ENCODE measurements around the gene NUP214.
"Not testable (repeated sequence)": the region's sequence is repeated elsewhere in the genome, so short reads cannot be mapped to it uniquely, and the experiment has no call there.

The NUP214 gene

GRCh38 chr9:131160416-131161112 lies 35.2 kb downstream of the NUP214 start:
- no peak for DNase-seq (ENCODE audit: low read depth, low spot score)

GRCh38 chr9:131161585-131161984 lies 36.2 kb downstream of the NUP214 start:
- no peak for DNase-seq (ENCODE audit: low read depth, low spot score)

GRCh38 chr9:131162886-131163285 lies 37.5 kb downstream of the NUP214 start:
- no peak for DNase-seq (ENCODE audit: low read depth, low spot score)

- DNase-seq (ENCODE audit: low read depth, low spot score) = no peak
Observed at GRCh38 chr9:131165523-131165922, 40.1 kb downstream of the NUP214 start.

GRCh38 chr9:131167146-131167692 lies 41.8 kb downstream of the NUP214 start:
- DNase-seq (ENCODE audit: low read depth, low spot score) = no peak

GRCh38 chr9:131167936-131168335 lies 42.5 kb downstream of the NUP214 start:
- no peak for DNase-seq (ENCODE audit: low read depth, low spot score)

GRCh38 chr9:131169563-131170240 lies 44.3 kb downstream of the NUP214 start:
- no peak for DNase-seq (ENCODE audit: low read depth, low spot score)

- no peak for DNase-seq (ENCODE audit: low read depth, low spot score)
Observed at GRCh38 chr9:131173995-131174394, 48.6 kb downstream of the NUP214 start.

- no peak for DNase-seq (ENCODE audit: low read depth, low spot score)
Observed at GRCh38 chr9:131174681-131175239, 49.4 kb downstream of the NUP214 start.

- no peak for DNase-seq (ENCODE audit: low read depth, low spot score)
Observed at GRCh38 chr9:131177898-131178297, 52.5 kb downstream of the NUP214 start.

GRCh38 chr9:131178382-131178781 lies 53.0 kb downstream of the NUP214 start:
- peak; percentile 42 for DNase-seq (ENCODE audit: low read depth, low spot score)

GRCh38 chr9:131178926-131179325 lies 53.5 kb downstream of the NUP214 start:
- no peak for DNase-seq (ENCODE audit: low read depth, low spot score)

GRCh38 chr9:131179561-131180219 lies 54.3 kb downstream of the NUP214 start:
- DNase-seq (ENCODE audit: low read depth, low spot score) = no peak

- no peak for DNase-seq (ENCODE audit: low read depth, low spot score)
Observed at GRCh38 chr9:131180454-131180853, 55.1 kb downstream of the NUP214 start.

- DNase-seq (ENCODE audit: low read depth, low spot score) = no peak
Observed at GRCh38 chr9:131181091-131181681, 55.8 kb downstream of the NUP214 start.

- DNase-seq (ENCODE audit: low read depth, low spot score) = no peak
Observed at GRCh38 chr9:131185924-131186323, 60.5 kb downstream of the NUP214 start.

- no peak for DNase-seq (ENCODE audit: low read depth, low spot score)
Observed at GRCh38 chr9:131186622-131187021, 61.2 kb downstream of the NUP214 start.

GRCh38 chr9:131187957-131188356 lies 62.6 kb downstream of the NUP214 start:
- DNase-seq (ENCODE audit: low read depth, low spot score) = no peak

- DNase-seq (ENCODE audit: low read depth, low spot score) = no peak
Observed at GRCh38 chr9:131188976-131189375, 63.6 kb downstream of the NUP214 start.

- no peak for DNase-seq (ENCODE audit: low read depth, low spot score)
Observed at GRCh38 chr9:131190191-131190590, 64.8 kb downstream of the NUP214 start.

GRCh38 chr9:131191032-131191431 lies 65.6 kb downstream of the NUP214 start:
- DNase-seq (ENCODE audit: low read depth, low spot score) = not testable (repeated sequence)

- no peak for DNase-seq (ENCODE audit: low read depth, low spot score)
Observed at GRCh38 chr9:131191857-131192256, 66.5 kb downstream of the NUP214 start.

Data from iPS DF 19.7 (cell line).